Upper lobe of left lung (tissue), 4 donors: Measurements from ENCODE around the gene CYLD.

ENCODE experiments used
- CTCF ChIP-seq, 6 experiments: fragments of 450-650 bp in 4 of 6; fragments of 200-600 bp in 2 of 6; sonication (generic) in 2 of 6; IDR thresholded peaks; one replicate each; pipeline ENCODE4 v1.5.1; 2016 to 2019; ENCODE audit warnings: antibody characterized with exemption in 6 of 6
- EP300 ChIP-seq, 4 donors: sonication (generic); formaldehyde crosslinking; IDR thresholded peaks; one replicate each; pipeline ENCODE4 v1.5.1; 2017; ENCODE audit warnings: antibody characterized with exemption in 4 of 4, control low read depth in 2 of 4
- POLR2A ChIP-seq, 4 donors: fragments of 450-650 bp; IDR thresholded peaks; one replicate each; pipeline ENCODE4 v1.5.1; 2016 to 2017; ENCODE audit warnings: antibody characterized with exemption in 4 of 4, mild to moderate bottlenecking in 2 of 4
- POLR2AphosphoS5 ChIP-seq, 2 donors: sonication (generic); formaldehyde crosslinking; IDR thresholded peaks; one replicate each; pipeline ENCODE4 v1.5.1; 2017; ENCODE audit warnings: antibody characterized with exemption in 2 of 2

GRCh38 chr16:50741781-50742575 is at the start of gene CYLD:
- TF ChIP-seq CTCF (IDR thresholded peaks at IDR 0.05): no peak
- TF ChIP-seq POLR2AphosphoS5 (IDR thresholded peaks at IDR 0.05): peak; percentile 69 to 88
- TF ChIP-seq POLR2A (IDR thresholded peaks at IDR 0.05): peak in 3 of 4 donors; percentile 83 to 89 (median 86)
- peak in 1 of 4 donors; percentile 66 for TF ChIP-seq EP300 (IDR thresholded peaks at IDR 0.05)
